Measurements from ENCODE around the gene NDUFA12. TPM values are rescaled to one million over a fixed set of nuclear protein-coding genes. Genes with fewer than 3 reads are reported as not detected.

NDUFA12 gene
- total RNA-seq, 1 experiment from 2014 or later = 79.7 TPM

DNA sequence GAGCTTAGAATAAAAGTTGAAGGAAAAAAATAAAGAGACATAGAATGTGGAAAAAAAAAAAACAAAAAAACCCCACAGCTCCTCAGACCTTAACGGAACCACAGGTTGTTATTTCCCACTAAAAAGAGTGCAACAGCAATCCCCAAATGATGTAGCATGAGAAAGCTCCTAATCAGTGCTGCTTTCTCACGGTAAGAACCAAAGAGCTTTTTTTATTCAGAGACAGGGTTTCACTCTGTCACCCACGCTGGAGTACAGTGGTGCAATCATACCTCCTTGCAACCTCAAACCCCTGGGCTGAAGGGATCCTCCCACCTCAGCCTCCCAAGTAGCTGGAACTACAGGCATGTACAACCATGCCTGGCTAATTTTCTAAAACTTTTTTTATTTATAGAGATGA, 13.3 kb downstream of the NDUFA12 start:
- H3K9me2 ChIP-seq (ENCODE audit: insufficient read depth) = no peaks in the 10 kb centered on the region
- ATAC-seq = no peak

DNA sequence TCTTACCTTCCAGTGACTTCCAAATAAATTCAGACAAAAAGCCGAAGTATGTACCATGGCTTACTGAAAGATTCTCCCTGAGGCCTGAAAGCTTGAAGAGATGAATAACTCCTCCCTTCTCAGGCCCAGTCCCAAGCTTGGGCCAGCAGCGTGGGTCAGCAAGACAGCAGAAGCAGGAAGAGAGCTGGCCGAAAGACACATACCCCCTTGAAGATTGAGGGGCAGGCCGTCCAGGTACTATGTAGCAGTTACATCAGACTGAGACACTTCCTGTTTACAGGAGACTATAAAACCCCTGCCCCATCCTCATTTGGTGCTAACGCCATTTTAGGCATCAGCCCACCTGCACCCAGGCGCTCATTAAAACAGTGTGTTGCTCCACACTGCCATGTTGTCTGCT, 15.0 kb downstream of the NDUFA12 start:
- no peak overlapping the region for H3K9ac ChIP-seq (ENCODE audit: low read length)
- H3K9me2 ChIP-seq (ENCODE audit: insufficient read depth) = no peaks in the 10 kb centered on the region
- POLR2A ChIA-PET = no interaction called here
- H3K27me3 ChIP-seq (ENCODE audit: insufficient read depth, low read length) = no peaks in the 10 kb centered on the region
- H3K4me1 ChIP-seq (ENCODE audit: control insufficient read depth in 1 of 2, insufficient read depth in 2 of 2, low read length in 2 of 2) = no peaks in the 10 kb centered on the region; a peak in 1 of 4 replicates
- H3K4me2 ChIP-seq (ENCODE audit: low read length) = no peak overlapping the region
- no peak overlapping the region for H3K4me3 ChIP-seq (replicated peaks in 1 of 2; ENCODE audit: low read depth in 1 of 2, low read length in 2 of 2)
- H3K9me3 ChIP-seq (ENCODE audit: control insufficient read depth in 1 of 2, insufficient read depth in 1 of 2, low read depth in 1 of 2, low read length in 2 of 2) = no peaks in the 10 kb centered on the region
- CTCF ChIA-PET = no interaction called here
- no peaks in the 10 kb centered on the region for H4K20me1 ChIP-seq (ENCODE audit: insufficient read depth)
- peaks cover 16% of the 10 kb centered on the region for H3K79me2 ChIP-seq (ENCODE audit: insufficient read depth, low read length)
- no peak overlapping the region for H2AFZ ChIP-seq (ENCODE audit: low read depth, low read length, poor library complexity, severe bottlenecking)
- ATAC-seq (no peak), DNase-seq (ENCODE audit: low read depth, low spot score) (no peak)
- intact Hi-C loops (cut with micrococcal nuclease) = no loop called here
- TF ChIP-seq, protein P1, sequence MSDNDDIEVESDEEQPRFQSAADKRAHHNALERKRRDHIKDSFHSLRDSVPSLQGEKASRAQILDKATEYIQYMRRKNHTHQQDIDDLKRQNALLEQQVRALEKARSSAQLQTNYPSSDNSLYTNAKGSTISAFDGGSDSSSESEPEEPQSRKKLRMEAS (IDR thresholded peaks at IDR 0.05) = no peak
- TF ChIP-seq, protein P2, sequence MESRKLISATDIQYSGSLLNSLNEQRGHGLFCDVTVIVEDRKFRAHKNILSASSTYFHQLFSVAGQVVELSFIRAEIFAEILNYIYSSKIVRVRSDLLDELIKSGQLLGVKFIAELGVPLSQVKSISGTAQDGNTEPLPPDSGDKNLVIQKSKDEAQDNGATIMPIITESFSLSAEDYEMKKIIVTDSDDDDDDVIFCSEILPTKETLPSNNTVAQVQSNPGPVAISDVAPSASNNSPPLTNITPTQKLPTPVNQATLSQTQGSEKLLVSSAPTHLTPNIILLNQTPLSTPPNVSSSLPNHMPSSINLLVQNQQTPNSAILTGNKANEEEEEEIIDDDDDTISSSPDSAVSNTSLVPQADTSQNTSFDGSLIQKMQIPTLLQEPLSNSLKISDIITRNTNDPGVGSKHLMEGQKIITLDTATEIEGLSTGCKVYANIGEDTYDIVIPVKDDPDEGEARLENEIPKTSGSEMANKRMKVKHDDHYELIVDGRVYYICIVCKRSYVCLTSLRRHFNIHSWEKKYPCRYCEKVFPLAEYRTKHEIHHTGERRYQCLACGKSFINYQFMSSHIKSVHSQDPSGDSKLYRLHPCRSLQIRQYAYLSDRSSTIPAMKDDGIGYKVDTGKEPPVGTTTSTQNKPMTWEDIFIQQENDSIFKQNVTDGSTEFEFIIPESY (IDR thresholded peaks at IDR 0.05; ENCODE audit: extremely low read depth, insufficient replicate concordance, low read length) = no peak
- no peak for TF ChIP-seq EZH2phosphoT487 (IDR thresholded peaks at IDR 0.05; ENCODE audit: borderline replicate concordance)
- TF ChIP-seq, protein P3, sequence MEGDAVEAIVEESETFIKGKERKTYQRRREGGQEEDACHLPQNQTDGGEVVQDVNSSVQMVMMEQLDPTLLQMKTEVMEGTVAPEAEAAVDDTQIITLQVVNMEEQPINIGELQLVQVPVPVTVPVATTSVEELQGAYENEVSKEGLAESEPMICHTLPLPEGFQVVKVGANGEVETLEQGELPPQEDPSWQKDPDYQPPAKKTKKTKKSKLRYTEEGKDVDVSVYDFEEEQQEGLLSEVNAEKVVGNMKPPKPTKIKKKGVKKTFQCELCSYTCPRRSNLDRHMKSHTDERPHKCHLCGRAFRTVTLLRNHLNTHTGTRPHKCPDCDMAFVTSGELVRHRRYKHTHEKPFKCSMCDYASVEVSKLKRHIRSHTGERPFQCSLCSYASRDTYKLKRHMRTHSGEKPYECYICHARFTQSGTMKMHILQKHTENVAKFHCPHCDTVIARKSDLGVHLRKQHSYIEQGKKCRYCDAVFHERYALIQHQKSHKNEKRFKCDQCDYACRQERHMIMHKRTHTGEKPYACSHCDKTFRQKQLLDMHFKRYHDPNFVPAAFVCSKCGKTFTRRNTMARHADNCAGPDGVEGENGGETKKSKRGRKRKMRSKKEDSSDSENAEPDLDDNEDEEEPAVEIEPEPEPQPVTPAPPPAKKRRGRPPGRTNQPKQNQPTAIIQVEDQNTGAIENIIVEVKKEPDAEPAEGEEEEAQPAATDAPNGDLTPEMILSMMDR (IDR thresholded peaks at IDR 0.05 in 2 of 3, conservative IDR thresholded peaks at IDR 0.05 in 1 of 3; ENCODE audit: borderline replicate concordance in 1 of 3, insufficient read depth in 1 of 3, low read depth in 2 of 3, low read length in 2 of 3) = no peak
- RAD21 ChIA-PET (ENCODE audit: low non-redundant PET in 1 of 2, low total read pairs in 2 of 2, uncharacterized antibody in 2 of 2, unreplicated experiment in 2 of 2) = no interaction called here
- no TSS peak for BruUV-seq (replicated peaks)
- H3K27ac ChIP-seq (ENCODE audit: low read depth, low read length) = no peak overlapping the region
- H3K36me3 ChIP-seq (ENCODE audit: control insufficient read depth in 1 of 2, insufficient read depth in 2 of 2, low read length in 2 of 2) = peaks cover 2 to 6% of the 10 kb centered on the region in 2 experiments; a peak in 2 of 4 replicates

More for the DNA sequence above, 13.3 kb downstream of the NDUFA12 start:
- DNase-seq (ENCODE audit: low read depth, low spot score) = no peak
- peaks cover 10 to 16% of the 10 kb centered on the region in 2 experiments for H3K4me1 ChIP-seq (ENCODE audit: control insufficient read depth in 1 of 2, insufficient read depth in 2 of 2, low read length in 2 of 2)
- ChIA-PET POLR2A (interaction anchor here (1.3 kb wide), 1 partner anchor 13 kb away, joined by 3 read pairs; the partner anchor contains the start of gene NDUFA12), CTCF (no interaction called here), RAD21 (ENCODE audit: low non-redundant PET in 1 of 2, low total read pairs in 2 of 2, uncharacterized antibody in 2 of 2, unreplicated experiment in 2 of 2) (no interaction called here)
- peaks cover 2 to 6% of the 10 kb centered on the region in 2 experiments; a peak in 2 of 4 replicates for H3K36me3 ChIP-seq (ENCODE audit: control insufficient read depth in 1 of 2, insufficient read depth in 2 of 2, low read length in 2 of 2)
- BruUV-seq (replicated peaks) = no TSS peak
- no peaks in the 10 kb centered on the region for H3K27me3 ChIP-seq (ENCODE audit: insufficient read depth, low read length)
- intact Hi-C loops (cut with micrococcal nuclease) = no loop called here
- no peak overlapping the region for H3K4me2 ChIP-seq (ENCODE audit: low read length)
- H3K27ac ChIP-seq (ENCODE audit: low read depth, low read length) = no peak overlapping the region
- H3K79me2 ChIP-seq (ENCODE audit: insufficient read depth, low read length) = peaks cover 28% of the 10 kb centered on the region
- H3K9me3 ChIP-seq (ENCODE audit: control insufficient read depth in 1 of 2, insufficient read depth in 1 of 2, low read depth in 1 of 2, low read length in 2 of 2) = no peaks in the 10 kb centered on the region
- no peak overlapping the region for H3K9ac ChIP-seq (ENCODE audit: low read length)
- 0 out of 2 replicates have a peak, but pooled peaks cover 7% of the 10 kb centered on the region for H4K20me1 ChIP-seq (ENCODE audit: insufficient read depth)
- H2AFZ ChIP-seq (ENCODE audit: low read depth, low read length, poor library complexity, severe bottlenecking) = no peak overlapping the region
- TF ChIP-seq YY1 (IDR thresholded peaks at IDR 0.05; ENCODE audit: extremely low read depth, insufficient replicate concordance, low read depth, low read length) = no peak
- TF ChIP-seq CEBPB (IDR thresholded peaks at IDR 0.05; ENCODE audit: low read depth) = no peak
- TF ChIP-seq ELF1 (IDR thresholded peaks at IDR 0.05; ENCODE audit: borderline replicate concordance, low read depth) = no peak
- no peak for TF ChIP-seq CBX3 (IDR thresholded peaks at IDR 0.05; ENCODE audit: low read depth)
- no peak for TF ChIP-seq EZH2 (IDR thresholded peaks at IDR 0.05)
- TF ChIP-seq, protein P4, sequence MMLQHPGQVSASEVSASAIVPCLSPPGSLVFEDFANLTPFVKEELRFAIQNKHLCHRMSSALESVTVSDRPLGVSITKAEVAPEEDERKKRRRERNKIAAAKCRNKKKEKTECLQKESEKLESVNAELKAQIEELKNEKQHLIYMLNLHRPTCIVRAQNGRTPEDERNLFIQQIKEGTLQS (IDR thresholded peaks at IDR 0.05) = no peak
- TF ChIP-seq ZNF274 (IDR thresholded peaks at IDR 0.05; ENCODE audit: low read depth, low read length) = no peak
- no peak for TF ChIP-seq POLR2A (IDR thresholded peaks at IDR 0.05; ENCODE audit: borderline replicate concordance, extremely low read depth, insufficient read depth, insufficient read length)
- TF ChIP-seq EZH2phosphoT487 (IDR thresholded peaks at IDR 0.05; ENCODE audit: borderline replicate concordance) = no peak
- no peak overlapping the region for H3K4me3 ChIP-seq (replicated peaks in 1 of 2; ENCODE audit: low read depth in 1 of 2, low read length in 2 of 2)

Data from HCT116 (cell line).